ENCODE data around the gene ATXN1. TPM values are rescaled to one million over a fixed set of nuclear protein-coding genes. Genes with fewer than 3 reads are reported as not detected.

The ATXN1 gene
- total RNA-seq, 4 donors from 2014 or later, result 24.9 to 48.0 (median 36.8) TPM

DNA sequence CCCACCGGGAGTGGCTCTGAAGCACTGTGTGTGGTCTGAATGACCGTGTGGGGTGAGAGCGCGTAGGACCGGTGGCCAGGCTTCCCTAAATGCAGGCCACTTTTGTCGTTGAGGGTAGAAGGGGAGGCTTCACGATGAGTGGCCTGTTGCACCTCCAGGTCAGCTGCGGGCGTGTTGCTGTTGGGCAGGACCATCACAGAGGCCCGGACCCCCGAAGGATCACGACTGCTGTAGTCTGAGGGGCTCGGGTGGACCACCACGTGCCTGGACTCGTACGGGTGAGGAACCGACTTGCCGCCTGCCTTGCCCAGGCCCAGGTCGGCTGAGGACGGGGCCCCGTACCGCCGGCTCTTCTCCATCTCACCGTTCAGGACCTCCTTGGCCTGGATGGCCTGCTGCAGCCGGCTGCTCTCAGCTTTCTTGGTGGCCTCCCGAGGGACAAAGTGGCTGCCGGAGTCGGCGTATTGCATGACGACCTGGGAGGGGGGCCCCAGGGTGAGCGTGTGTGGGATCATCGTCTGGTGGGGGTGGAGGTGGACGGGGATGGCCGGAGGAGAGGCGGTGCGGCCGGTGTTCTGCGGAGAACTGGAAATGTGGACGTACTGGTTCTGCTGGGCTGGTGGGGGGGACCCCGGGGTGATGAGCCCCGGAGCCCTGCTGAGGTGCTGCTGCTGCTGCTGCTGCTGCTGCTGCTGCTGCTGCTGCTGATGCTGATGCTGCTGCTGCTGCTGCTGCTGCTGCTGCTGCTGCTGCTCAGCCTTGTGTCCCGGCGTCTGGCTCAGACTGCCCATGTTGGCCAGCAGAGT lies 434.1 kb downstream of the ATXN1 start:
- peaks cover 0 to 16% (median 5%) of the 10 kb centered on the region in 4 donors for H3K4me1 ChIP-seq
- no peak for TF ChIP-seq POLR2A (IDR thresholded peaks at IDR 0.05)
- TF ChIP-seq EP300 (IDR thresholded peaks at IDR 0.05), result no peak
- TF ChIP-seq, protein P1, sequence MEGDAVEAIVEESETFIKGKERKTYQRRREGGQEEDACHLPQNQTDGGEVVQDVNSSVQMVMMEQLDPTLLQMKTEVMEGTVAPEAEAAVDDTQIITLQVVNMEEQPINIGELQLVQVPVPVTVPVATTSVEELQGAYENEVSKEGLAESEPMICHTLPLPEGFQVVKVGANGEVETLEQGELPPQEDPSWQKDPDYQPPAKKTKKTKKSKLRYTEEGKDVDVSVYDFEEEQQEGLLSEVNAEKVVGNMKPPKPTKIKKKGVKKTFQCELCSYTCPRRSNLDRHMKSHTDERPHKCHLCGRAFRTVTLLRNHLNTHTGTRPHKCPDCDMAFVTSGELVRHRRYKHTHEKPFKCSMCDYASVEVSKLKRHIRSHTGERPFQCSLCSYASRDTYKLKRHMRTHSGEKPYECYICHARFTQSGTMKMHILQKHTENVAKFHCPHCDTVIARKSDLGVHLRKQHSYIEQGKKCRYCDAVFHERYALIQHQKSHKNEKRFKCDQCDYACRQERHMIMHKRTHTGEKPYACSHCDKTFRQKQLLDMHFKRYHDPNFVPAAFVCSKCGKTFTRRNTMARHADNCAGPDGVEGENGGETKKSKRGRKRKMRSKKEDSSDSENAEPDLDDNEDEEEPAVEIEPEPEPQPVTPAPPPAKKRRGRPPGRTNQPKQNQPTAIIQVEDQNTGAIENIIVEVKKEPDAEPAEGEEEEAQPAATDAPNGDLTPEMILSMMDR (IDR thresholded peaks at IDR 0.05), result no peak
- DNase-seq (ENCODE audit: low spot score in 2 of 2), result no peak
- H3K36me3 ChIP-seq, result peaks cover 0 to 28% (median 6%) of the 10 kb centered on the region in 3 donors
- WGBS, 2 donors, result 92 to 94% methylated on average over 33 to 38 of the region's 43 CpGs
- no peaks in the 10 kb centered on the region for H3K9me3 ChIP-seq
- no peak overlapping the region for H3K4me3 ChIP-seq
- H3K27ac ChIP-seq, result no peak overlapping the region
- no peaks in the 10 kb centered on the region for H3K27me3 ChIP-seq

DNA sequence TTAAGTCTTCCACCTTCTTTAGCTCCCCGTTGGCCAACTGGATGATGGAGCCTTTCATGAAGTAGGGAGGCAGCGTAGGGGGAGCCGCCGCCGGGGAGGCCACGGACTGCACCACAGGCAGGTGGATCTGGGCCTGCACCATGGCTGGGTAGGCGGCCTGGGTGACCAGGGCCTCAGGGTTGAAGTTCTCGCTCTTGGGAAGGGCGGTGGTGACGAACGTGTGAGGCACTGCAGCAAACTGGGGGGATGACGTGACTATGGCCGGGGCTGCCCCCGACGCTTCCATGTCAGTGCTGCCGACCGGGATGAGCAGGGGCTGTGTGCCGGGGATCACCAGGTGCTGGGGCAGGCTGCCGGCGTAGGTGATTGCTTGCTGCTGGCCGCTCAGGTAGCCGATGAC lies 434.7 kb downstream of the ATXN1 start:
- 96 to 98% methylated on average over 18 to 22 of the region's 22 CpGs for WGBS, 2 donors
- no peak overlapping the region for H3K4me3 ChIP-seq
- H3K9me3 ChIP-seq, result no peaks in the 10 kb centered on the region
- no peaks in the 10 kb centered on the region for H3K27me3 ChIP-seq
- H3K4me1 ChIP-seq, result peaks cover 0 to 14% (median 2%) of the 10 kb centered on the region in 4 donors
- TF ChIP-seq POLR2A (IDR thresholded peaks at IDR 0.05) (no peak), EP300 (IDR thresholded peaks at IDR 0.05) (no peak)
- TF ChIP-seq, protein P1 (IDR thresholded peaks at IDR 0.05), result no peak
- H3K27ac ChIP-seq, result no peak overlapping the region
- peaks cover 0 to 28% (median 6%) of the 10 kb centered on the region in 3 donors for H3K36me3 ChIP-seq
- no peak for DNase-seq (ENCODE audit: low spot score in 2 of 2)

DNA sequence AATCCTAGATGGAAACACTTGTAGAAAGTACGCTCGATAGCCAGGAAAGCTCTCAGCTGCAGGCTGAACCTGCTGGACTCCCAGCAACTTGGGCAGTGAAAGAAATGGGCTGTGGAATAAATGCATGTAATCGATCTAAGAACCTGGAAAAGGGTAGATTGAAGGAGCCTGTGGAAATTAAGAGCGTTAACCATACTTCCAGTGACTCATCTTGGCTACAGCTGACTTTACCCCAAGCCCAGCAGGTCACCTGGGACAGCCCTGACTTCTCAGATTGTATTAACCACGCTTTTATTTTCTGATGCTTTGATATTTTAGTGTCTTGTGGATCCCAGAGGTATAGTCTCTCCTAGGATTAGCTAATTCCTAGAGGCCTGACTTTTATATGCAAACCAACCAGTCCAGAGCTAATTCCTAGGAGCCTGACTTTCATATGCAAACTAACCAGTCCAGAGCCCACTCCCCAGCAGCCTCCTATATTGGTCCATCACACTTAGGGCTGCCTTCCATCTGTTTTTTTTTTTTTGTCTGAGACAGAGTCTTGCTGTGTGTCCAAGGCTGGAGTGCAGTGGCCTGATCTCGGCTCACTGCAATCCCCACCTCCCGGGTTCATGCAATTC lies 436.5 kb downstream of the ATXN1 start:
- no peak for DNase-seq (ENCODE audit: low spot score in 2 of 2)
- H3K27ac ChIP-seq, result no peak overlapping the region
- peaks cover 0 to 28% (median 6%) of the 10 kb centered on the region in 3 donors for H3K36me3 ChIP-seq
- H3K9me3 ChIP-seq, result no peaks in the 10 kb centered on the region
- WGBS, 2 donors, result 81 to 89% methylated on average over 7 of the region's 7 CpGs
- TF ChIP-seq EP300 (IDR thresholded peaks at IDR 0.05), result no peak
- TF ChIP-seq, protein P1 (IDR thresholded peaks at IDR 0.05), result no peak
- no peak for TF ChIP-seq POLR2A (IDR thresholded peaks at IDR 0.05)
- H3K4me1 ChIP-seq, result peaks cover 0 to 26% (median 11%) of the 10 kb centered on the region in 4 donors
- no peak overlapping the region for H3K4me3 ChIP-seq
- H3K27me3 ChIP-seq, result no peaks in the 10 kb centered on the region

DNA sequence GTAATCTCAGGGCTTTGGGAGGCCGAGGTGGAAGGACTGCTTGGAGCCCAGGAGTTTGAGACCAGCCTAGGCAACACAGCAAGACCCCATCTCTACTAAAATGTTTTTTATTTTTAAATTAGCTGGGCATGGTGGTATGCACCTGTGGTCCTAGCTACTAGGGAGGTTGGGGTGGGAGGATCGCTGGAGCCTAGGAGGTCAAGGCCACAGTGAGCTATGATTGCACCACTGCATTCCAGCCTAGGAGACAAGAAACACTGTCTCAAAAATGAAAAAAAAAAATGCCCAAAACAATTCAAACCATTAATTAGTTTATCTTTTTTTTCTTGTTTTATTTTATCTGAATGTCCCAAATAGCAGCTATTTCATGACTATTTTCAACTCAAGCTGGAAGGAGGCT lies 437.1 kb downstream of the ATXN1 start:
- H3K27ac ChIP-seq, result no peak overlapping the region
- TF ChIP-seq EP300 (IDR thresholded peaks at IDR 0.05) (no peak), POLR2A (IDR thresholded peaks at IDR 0.05) (no peak)
- TF ChIP-seq, protein P1 (IDR thresholded peaks at IDR 0.05), result no peak
- no peak overlapping the region for H3K4me3 ChIP-seq
- H3K9me3 ChIP-seq, result no peaks in the 10 kb centered on the region
- no peaks in the 10 kb centered on the region for H3K27me3 ChIP-seq
- H3K4me1 ChIP-seq, result peaks cover 0 to 31% (median 15%) of the 10 kb centered on the region in 4 donors
- no peak for DNase-seq (ENCODE audit: low spot score in 2 of 2)
- WGBS, 2 donors, result 98% methylated on average over 2 of the region's 2 CpGs
- H3K36me3 ChIP-seq, result peaks cover 0 to 28% (median 6%) of the 10 kb centered on the region in 3 donors
